Ovary (tissue), 1 donor: ENCODE data around the gene MAJIN.

ENCODE experiments used
- EP300 ChIP-seq: sonication (generic); formaldehyde crosslinking; IDR thresholded peaks from one replicate; pipeline ENCODE4 v1.6.1; 2017; ENCODE audit warnings: antibody characterized with exemption
- POLR2A ChIP-seq: fragments of 450-650 bp; IDR thresholded peaks from one replicate; pipeline ENCODE4 v1.6.1; 2017; ENCODE audit warnings: antibody characterized with exemption, mild to moderate bottlenecking, moderate library complexity

DNA sequence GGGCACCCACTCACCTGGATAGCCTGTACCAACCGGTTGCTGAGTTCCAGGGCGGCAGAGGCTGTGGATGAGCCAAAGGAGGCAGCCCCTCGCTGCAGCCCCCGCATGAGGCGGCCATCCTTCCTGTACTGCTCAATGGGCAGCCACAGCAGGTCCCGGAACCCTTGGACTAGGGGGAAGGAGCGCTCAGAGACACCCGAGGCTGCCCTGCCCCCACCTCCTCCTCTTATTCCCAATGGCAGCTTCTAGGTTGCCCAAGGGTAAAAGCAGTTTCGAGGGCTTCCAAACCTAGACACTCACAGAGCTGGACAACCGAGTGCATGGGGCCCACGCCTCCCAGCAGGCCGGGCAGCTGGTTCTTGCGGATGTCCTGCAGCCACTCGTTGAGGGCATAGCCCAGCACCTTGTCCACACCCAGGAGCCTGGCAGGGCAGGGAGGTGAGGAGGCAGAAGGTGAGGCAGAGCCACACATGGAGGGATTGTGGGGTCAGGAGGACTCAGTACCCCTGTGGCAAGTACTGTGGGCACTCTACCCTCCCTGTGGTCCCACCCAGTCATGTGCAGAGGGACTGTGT lies 75.4 kb downstream of the MAJIN start:
- TF ChIP-seq POLR2A = no peak
- no peak for TF ChIP-seq EP300
